K562 (cell line): Measurements from ENCODE around the gene ADRA2B. TPM values are rescaled to one million over a fixed set of nuclear protein-coding genes. Genes with fewer than 3 reads are reported as not detected.

Experiments used
- ATAC-seq: fragments of 200-7000 bp; cut with Tn5 transposase; 3 replicates; pipeline ENCODE4 v1.9.1; 2020; ENCODE audit warnings: moderate library complexity
- Bru-seq: library from RNA; stranded (reverse); fragments of 400-500 nt; gene quantifications from one replicate; lab custom pipeline; 2021; lab: Mats Ljungman, UMichigan
- BruChase-seq, 2 experiments: library from RNA; stranded (reverse); fragments of 400-500 nt; gene quantifications; one replicate each; lab custom pipeline; 2021; lab: Mats Ljungman, UMichigan
- BruUV-seq: library from RNA; stranded (reverse); fragments of 400-500 nt; replicated peaks from 2 replicates; lab custom pipeline; 2021; lab: Mats Ljungman, UMichigan
- CTCF ChIA-PET: fragments of 300-600 bp; formaldehyde crosslinking; extraction: SDS; loops from one replicate; lab custom pipeline; 2021; ENCODE audit warnings: low intra/inter-chr PET ratio; lab: Yijun Ruan, JAX
- POLR2A ChIA-PET: fragments of 300-600, 350-650 bp; sonication (Branson Sonifier 250); formaldehyde crosslinking; extraction: SDS; loops from one replicate; lab custom pipeline; 2021; ENCODE audit warnings: antibody characterized with exemption, inconsistent platforms; lab: Yijun Ruan, JAX
- DNase-seq, 4 experiments: peaks; one replicate each; pipeline versions ENCODE4 v3.0.0 to v3.0.0-alpha.2; 2011 to 2018; ENCODE audit warnings: low spot score in 3 of 4, mixed read lengths in 3 of 4; ENCODE audit errors: extremely low read depth in 1 of 4
- FAIRE-seq: peaks from 2 replicates; lab custom pipeline; 2011; peaks lifted over from hg19 to GRCh38; lab: Jason Lieb, UNC
- H2AFZ ChIP-seq: 2 replicates; pipeline ENCODE4 v1.6.0; 2011; ENCODE audit warnings: low read depth, low read length, control low read depth, inconsistent platforms
- H3K27ac ChIP-seq: fragments of 200-600 bp; 3 replicates; pipeline ENCODE4 v1.8.0; 2011; ENCODE audit warnings: low read depth, mild to moderate bottlenecking, control low read depth, inconsistent platforms, low read length, moderate library complexity, mixed read lengths; ENCODE audit errors: extremely low read depth
- H3K27me3 ChIP-seq, 2 experiments: fragments of 300-600 bp in 1 of 2; 2 replicates in 1 of 2; 3 replicates in 1 of 2; pipeline versions ENCODE4 v1.6.0 to v1.8.0; 2011; ENCODE audit warnings: inconsistent platforms in 2 of 2, low read length in 2 of 2, mild to moderate bottlenecking in 1 of 2, mixed read lengths in 1 of 2, moderate library complexity in 1 of 2; ENCODE audit not compliant: control insufficient read depth in 2 of 2, insufficient read depth in 2 of 2
- H3K36me3 ChIP-seq: fragments of 300-600 bp; 3 replicates; pipeline ENCODE4 v1.8.0; 2011; ENCODE audit warnings: mild to moderate bottlenecking, low read length, inconsistent platforms; ENCODE audit not compliant: control insufficient read depth, insufficient read depth
- H3K4me1 ChIP-seq, 2 experiments: fragments of 200-600 bp in 1 of 2; replicated peaks in 1 of 2; 2 replicates in 1 of 2; 3 replicates in 1 of 2; pipeline versions ENCODE4 v1.5.1 to v1.8.0; 2011; ENCODE audit warnings: inconsistent platforms in 2 of 2, low read length in 2 of 2, mild to moderate bottlenecking in 1 of 2, mixed read lengths in 1 of 2, moderate library complexity in 1 of 2; ENCODE audit not compliant: control insufficient read depth in 2 of 2, insufficient read depth in 2 of 2
- H3K4me2 ChIP-seq: 2 replicates; pipeline ENCODE4 v1.6.1; 2011; ENCODE audit warnings: low read length, control low read depth, inconsistent platforms, mixed read lengths; ENCODE audit not compliant: insufficient read depth
- H3K4me3 ChIP-seq: fragments of 200-600 bp; sonication (generic), shearing (Covaris generic); 2 replicates; pipeline ENCODE4 v1.5.1; 2016; ENCODE audit warnings: control low read depth, inconsistent platforms
- H3K79me2 ChIP-seq: fragments of 200-600 bp; 3 replicates; pipeline ENCODE4 v1.8.0; 2011; ENCODE audit warnings: low read length, inconsistent platforms; ENCODE audit not compliant: control insufficient read depth, insufficient read depth
- H3K9ac ChIP-seq, 2 experiments: 2 replicates each; pipeline versions ENCODE4 v1.6.0 to v1.6.1; 2011; ENCODE audit warnings: low read depth in 2 of 2, low read length in 2 of 2, control low read depth in 1 of 2, inconsistent platforms in 1 of 2, mild to moderate bottlenecking in 1 of 2, mixed read lengths in 1 of 2; ENCODE audit not compliant: insufficient read depth in 1 of 2
- H3K9me1 ChIP-seq: one replicate; pipeline ENCODE4 v1.6.0; 2011; ENCODE audit warnings: inconsistent platforms, mild to moderate bottlenecking, low read length, moderate library complexity; ENCODE audit not compliant: control insufficient read depth, insufficient read depth
- H3K9me3 ChIP-seq: replicated peaks from 2 replicates; pipeline ENCODE4 v1.5.1; 2011; ENCODE audit warnings: low read depth, low read length, inconsistent platforms; ENCODE audit not compliant: control insufficient read depth, insufficient read depth
- H4K20me1 ChIP-seq: replicated peaks from 2 replicates; pipeline ENCODE4 v1.6.1; 2011; ENCODE audit warnings: low read length, inconsistent platforms, mixed read lengths; ENCODE audit not compliant: control insufficient read depth, insufficient read depth
- BRCA1 ChIP-seq, 2 experiments: fragments of 450-650 bp in 1 of 2; sonication (generic) in 1 of 2; formaldehyde crosslinking in 1 of 2; IDR thresholded peaks; 2 replicates each; pipeline versions ENCODE4 v1.5.0 to v1.6.1; 2017 to 2020; ENCODE audit warnings: mild to moderate bottlenecking in 1 of 2, missing genetic modification reagents in 1 of 2
- E2F6 ChIP-seq, 2 experiments: IDR thresholded peaks; 2 replicates each; pipeline ENCODE4 v1.6.1; 2011; ENCODE audit warnings: borderline replicate concordance in 1 of 2, control low read depth in 1 of 2, low read depth in 1 of 2, low read length in 1 of 2, mild to moderate bottlenecking in 1 of 2, mixed read lengths in 1 of 2, moderate library complexity in 1 of 2; ENCODE audit not compliant: insufficient read depth in 1 of 2, insufficient read length in 1 of 2, poor library complexity in 1 of 2, severe bottlenecking in 1 of 2; ENCODE audit errors: extremely low read depth in 1 of 2
- FOXP4 ChIP-seq: sonication (generic); formaldehyde crosslinking; IDR thresholded peaks from 2 replicates; pipeline ENCODE4 v1.8.0; 2022; ENCODE audit warnings: mild to moderate bottlenecking, missing genetic modification reagents, borderline replicate concordance
- ZBTB34 ChIP-seq: fragments of 250-450 bp; sonication (Bioruptor Pico); IDR thresholded peaks from 2 replicates; pipeline ENCODE4 v1.8.0; 2021; ENCODE audit warnings: mild to moderate bottlenecking, moderate library complexity
- ZBTB7A ChIP-seq: IDR thresholded peaks from 2 replicates; pipeline ENCODE4 v1.6.1; 2011; ENCODE audit warnings: low read depth, mild to moderate bottlenecking, low read length, moderate library complexity, borderline replicate concordance; ENCODE audit not compliant: control insufficient read depth
- ZNF3 ChIP-seq: fragments of 250-450 bp; sonication (Bioruptor Pico); IDR thresholded peaks from 2 replicates; pipeline ENCODE4 v1.5.0; 2021; ENCODE audit warnings: mild to moderate bottlenecking, moderate library complexity
- ZNF347 ChIP-seq: fragments of 450-650 bp; formaldehyde crosslinking; IDR thresholded peaks from 2 replicates; pipeline ENCODE4 v1.4.0; 2020; ENCODE audit warnings: low read depth, mild to moderate bottlenecking, moderate library complexity
- WGBS: fragments of 100-300 bp; shearing (Covaris generic); methylation state at CpG from one replicate; pipeline ENCODE4 v1.1.6; 2016; ENCODE audit warnings: low coverage, mixed read lengths; ENCODE audit not compliant: insufficient coverage; ENCODE audit errors: missing lambda C conversion rate; 5-methylcytosine and 5-hydroxymethylcytosine counted together
- in situ Hi-C: fragments of 300-500 bp; cut with MboI; formaldehyde crosslinking; loops from 4 replicates; pipeline ENCODE4 v1.15.0; 2018; ENCODE audit warnings: inconsistent platforms, mixed read lengths
- intact Hi-C: fragments of 100-400 bp; cut with micrococcal nuclease; formaldehyde crosslinking; loops from 2 replicates; pipeline ENCODE4 v1.14.2; 2022
- long read RNA-seq, 3 experiments: library from polyadenylated mRNA in 2 of 3; library from RNA in 1 of 3; unstranded in 2 of 3; stranded (forward) in 1 of 3; transcript quantifications; one replicate each; pipeline ENCODE4 v2.0.0, GENCODE V29; 2019 to 2022
- polyA minus RNA-seq, 3 experiments: library from RNA; depleted of rRNA, polyadenylated mRNA; stranded (reverse); fragments of >200 nt; gene quantifications; 2 replicates each; pipeline ENCODE4 v1.2.3, GENCODE V29; 2011
- polyA plus RNA-seq, 8 experiments: library from polyadenylated mRNA; depleted of rRNA in 4 of 8; stranded (reverse) in 5 of 8; unstranded in 3 of 8; fragments of >200 nt; fragmentation: Nextera tagmentation in 2 of 8; fragmentation: Illumina TruSeq in 1 of 8; extraction: Ambion mirVana in 2 of 8; extraction: Trizol in 1 of 8; gene quantifications; 2 replicates each; pipeline versions ENCODE4 v1.2.1 to v1.2.3, GENCODE V29; 2011 to 2014; ENCODE audit warnings: inconsistent platforms in 1 of 8, missing spikeins in 1 of 8
- total RNA-seq, 7 experiments: library from RNA; depleted of rRNA in 6 of 7; stranded (reverse); fragments of >200 nt in 6 of 7; fragmentation: Illumina TruSeq in 2 of 7; extraction: Trizol in 2 of 7; gene quantifications; 2 replicates each; pipeline versions ENCODE4 v1.2.1 to v1.2.3, GENCODE V29; 2011 to 2021; ENCODE audit warnings: low replicate concordance in 1 of 7

ADRA2B gene
- total RNA-seq (2011; cell fraction: chromatin; rRNA removed; ENCODE audit: low replicate concordance): 0.07 and 0.11 TPM in 2 replicates
- total RNA-seq (2011; cell fraction: nucleolus; rRNA removed): 0.13 and 0.17 TPM in 2 replicates
- total RNA-seq (2011; cell fraction: nucleoplasm; rRNA removed): not detected in 2 replicates
- total RNA-seq (2014; rRNA removed): not detected in 2 replicates
- total RNA-seq (2014; rRNA removed; fragmentation: Illumina TruSeq; extraction: Trizol): not detected in 2 replicates
- not detected in 2 replicates for total RNA-seq (2015; rRNA removed; fragmentation: Illumina TruSeq; extraction: Trizol)
- not detected in 2 replicates for total RNA-seq (2021)
- not detected in 2 replicates for polyA plus RNA-seq (2011; rRNA removed)
- 0.04 TPM in 1 of 2 replicates, not detected in the other for polyA plus RNA-seq (2011; cell fraction: cytosol; rRNA removed)
- 0.14 and 0.27 TPM in 2 replicates for polyA plus RNA-seq (2011; cell fraction: nucleus; rRNA removed)
- polyA plus RNA-seq (2012): 0.03 TPM in 1 of 2 replicates, not detected in the other
- polyA plus RNA-seq (2014; fragmentation: Illumina TruSeq; extraction: Trizol): not detected in 2 replicates
- polyA plus RNA-seq (2014; fragmentation: Nextera tagmentation; extraction: Ambion mirVana): not detected
- not detected in 2 replicates for polyA plus RNA-seq (2014; rRNA removed)
- not detected in 2 replicates for polyA minus RNA-seq (2011; rRNA and poly(A)+ RNA removed)
- not detected in 2 replicates for polyA minus RNA-seq (2011; cell fraction: cytosol; rRNA and poly(A)+ RNA removed)
- polyA minus RNA-seq (2011; cell fraction: nucleus; rRNA and poly(A)+ RNA removed): not detected in 2 replicates
- Bru-seq, nascent RNA: not detected
- not detected for BruChase-seq, experiment 1, labeled RNA remaining after a 2-hour chase
- BruChase-seq, experiment 2, labeled RNA remaining after a 6-hour chase: not detected
- long read RNA-seq, experiment 1: 0 reads
- long read RNA-seq, experiment 2: 0 reads
- long read RNA-seq, experiment 3: 0 reads

- Histone ChIP-seq H3K27me3 (peaks cover 12 to 80% of the 10 kb centered on the region in 2 experiments; a peak in 4 of 5 replicates), H3K4me1 (peaks cover 3 to 48% of the 10 kb centered on the region in 2 experiments; a peak in 4 of 5 replicates), H3K4me3 (peak within 1 kb of the TSS; percentile 46), H4K20me1 (peaks cover 10% of the 10 kb centered on the region), H3K79me2 (no peaks in the 10 kb centered on the region), H3K4me2 (peak within 1 kb of the TSS; percentile 85), H3K27ac (no peak within 1 kb of the TSS), H3K36me3 (no peaks in the 10 kb centered on the region), H3K9me1 (no peaks in the 10 kb centered on the region), H3K9ac (peak within 1 kb of the TSS in 1 of 2 experiments; percentile 81; a peak in 2 of 4 replicates), H3K9me3 (no peaks in the 10 kb centered on the region), H2AFZ (peak within 1 kb of the TSS; percentile 94)
- in situ Hi-C loops (no loop called here), intact Hi-C loops (no loop called here)
- BruUV-seq: no TSS peak
- CTCF ChIA-PET: interaction anchor here (1.3 to 2.6 kb wide), 3 partner anchors 94 to 996 kb away, joined by 3 to 39 read pairs (median 12); no protein-coding TSS in a partner anchor
- POLR2A ChIA-PET: interaction anchor here (0.6 to 0.9 kb wide), 2 partner anchors 9 to 31 kb away, joined by 4 to 5 read pairs; no protein-coding TSS in a partner anchor
- ATAC-seq: peak; percentile 70
- 24% methylated on average over 26 of the region's 64 CpGs for WGBS
- peak; percentile 72 to 94 (median 87) for DNase-seq
- FAIRE-seq: no peak
- peak in 1 of 2 experiments; percentile 62 for TF ChIP-seq E2F6 (IDR thresholded peaks at IDR 0.05; ENCODE audit: borderline replicate concordance in 1 of 2, extremely low read depth in 1 of 2, insufficient read depth in 1 of 2, insufficient read length in 1 of 2, low read depth in 1 of 2, low read length in 1 of 2, poor library complexity in 1 of 2, severe bottlenecking in 1 of 2)
- TF ChIP-seq ZBTB34 (CRISPR knock-in tag): no peak
- TF ChIP-seq FOXP4 (CRISPR knock-in tag): no peak
- TF ChIP-seq ZNF347 (CRISPR knock-in tag): no peak
- no peak for TF ChIP-seq BRCA1 (IDR thresholded peaks at IDR 0.05)
- TF ChIP-seq BRCA1 (CRISPR knock-in tag; IDR thresholded peaks at IDR 0.05): no peak
- TF ChIP-seq ZBTB7A: peak; percentile 0; the same call in 1 of the 2 replicates
- TF ChIP-seq ZNF3 (CRISPR knock-in tag): no peak
Observed at GRCh38 chr2:96116424-96116878, at the start of gene ADRA2B. Gene ADRA2B, minus strand, starts transcription at chr2:96116571. Its CDS starts 422 bp downstream, at chr2:96116149.
